Testis (tissue), 5 donors: ENCODE data around the gene CRYGS. TPM values are rescaled to one million over a fixed set of nuclear protein-coding genes. Genes with fewer than 3 reads are reported as not detected.

ENCODE experiments used
- DNase-seq: peaks from one replicate; pipeline ENCODE4 v3.0.0-alpha.2; 2019
- H3K27ac ChIP-seq, 2 donors: fragments of 200-600 bp; sonication (generic); one replicate each; pipeline ENCODE4 v1.5.1; 2019
- H3K27me3 ChIP-seq: fragments of 200-600 bp; sonication (generic); one replicate; pipeline ENCODE4 v1.5.1; 2019
- H3K36me3 ChIP-seq: fragments of 200-600 bp; sonication (generic); one replicate; pipeline ENCODE4 v1.5.1; 2017; ENCODE audit warnings: low read depth; ENCODE audit errors: missing control alignments
- H3K4me1 ChIP-seq: fragments of 200-600 bp; sonication (generic); one replicate; pipeline ENCODE4 v1.5.1; 2019
- H3K4me3 ChIP-seq, 2 donors: fragments of 200-600 bp; sonication (generic); one replicate each; pipeline ENCODE4 v1.5.1; 2017 to 2019
- H3K9me3 ChIP-seq: fragments of 200-600 bp; sonication (generic); one replicate; pipeline ENCODE4 v1.5.1; 2017
- POLR2A ChIP-seq: fragments of 450-650 bp; IDR thresholded peaks from one replicate; pipeline ENCODE4 v1.6.1; 2017; ENCODE audit warnings: antibody characterized with exemption, mild to moderate bottlenecking, moderate library complexity
- WGBS, 2 donors: methylation state at CpG; one replicate each; pipeline ENCODE4 v1.1.5; 2018; 5-methylcytosine and 5-hydroxymethylcytosine counted together
- intact Hi-C: fragments of 100-400 bp; cut with DNase I; formaldehyde crosslinking; loops from one replicate; pipeline ENCODE4 v1.15.1; 2023; ENCODE audit warnings: low total_unique reads
- long read RNA-seq, 2 donors: transcript quantifications; one replicate each; lab custom pipeline, GENCODE V29; 2026
- polyA plus RNA-seq: library from polyadenylated mRNA; stranded (reverse); fragments of 350-450 nt; fragmentation: Illumina TruSeq; extraction: RNeasy Lipid Tissue Mini Kit (QIAGEN cat#74804); gene quantifications from one replicate; pipeline ENCODE4 v1.2.3, GENCODE V29; 2014; ENCODE audit warnings: low read depth, low replicate concordance; ENCODE audit not compliant: insufficient read depth
- total RNA-seq, 2 donors: library from RNA; depleted of rRNA; stranded (reverse); fragments of >200 nt; gene quantifications; one replicate each; pipeline ENCODE4 v1.2.3, GENCODE V29; 2016
- TF ChIP-seq, protein P1 (sequence below), 3 experiments: fragments of 450-650 bp in 2 of 3; fragments of 200-600 bp in 1 of 3; sonication (generic) in 1 of 3; IDR thresholded peaks; one replicate each; pipeline ENCODE4 v1.5.1; 2016 to 2019; ENCODE audit warnings: antibody characterized with exemption in 3 of 3, mild to moderate bottlenecking in 2 of 3, moderate library complexity in 1 of 3

Gene CRYGS
- total RNA-seq (1 to 10 TPM; 6.1 to 8.6 TPM), polyA plus RNA-seq (6.3 TPM)
- long read RNA-seq, donor 1, partial matches to known transcripts = 0 of 1 reads
- long read RNA-seq, donor 1, other reads (novel, unspliced or antisense) = 0 of 1 reads
- long read RNA-seq, donor 2 = 0 reads

DNA sequence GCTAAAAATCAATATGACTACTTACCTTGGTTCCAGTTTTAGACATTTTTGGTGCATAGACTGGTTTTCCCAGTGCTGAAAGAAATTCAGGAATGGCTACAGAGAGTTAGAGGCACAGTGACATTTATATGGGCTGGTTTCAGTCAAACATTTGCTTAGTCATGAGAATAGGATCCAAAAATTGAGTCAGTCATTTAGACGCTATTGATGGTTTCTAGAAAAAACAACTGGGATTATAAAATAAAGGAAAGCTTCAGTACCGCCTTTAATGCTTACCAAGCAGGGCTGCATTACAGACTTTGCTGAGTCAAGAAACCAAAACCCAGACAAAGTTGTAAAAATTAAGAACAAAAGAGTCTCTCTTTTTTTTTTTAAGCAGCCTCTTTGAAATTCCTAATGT lies at the start of gene CRYGS:
Gene CRYGS (minus strand): TSS at position 100 of the 400 bp plus-strand sequence. CDS start 54 bp downstream, at position 46.
- DNase-seq = no peak
- H3K9me3 ChIP-seq = no peaks in the 10 kb centered on the region
- H3K27ac ChIP-seq = no peak within 1 kb of the TSS
- H3K4me1 ChIP-seq = no peaks in the 10 kb centered on the region
- no peaks in the 10 kb centered on the region for H3K36me3 ChIP-seq
- H3K27me3 ChIP-seq = no peaks in the 10 kb centered on the region
- no peak within 1 kb of the TSS for H3K4me3 ChIP-seq
- intact Hi-C loops = no loop called here
- 88 to 95% methylated on average over 2 of the region's 2 CpGs for WGBS, 2 donors
- TF ChIP-seq POLR2A = no peak
- TF ChIP-seq, protein P1, sequence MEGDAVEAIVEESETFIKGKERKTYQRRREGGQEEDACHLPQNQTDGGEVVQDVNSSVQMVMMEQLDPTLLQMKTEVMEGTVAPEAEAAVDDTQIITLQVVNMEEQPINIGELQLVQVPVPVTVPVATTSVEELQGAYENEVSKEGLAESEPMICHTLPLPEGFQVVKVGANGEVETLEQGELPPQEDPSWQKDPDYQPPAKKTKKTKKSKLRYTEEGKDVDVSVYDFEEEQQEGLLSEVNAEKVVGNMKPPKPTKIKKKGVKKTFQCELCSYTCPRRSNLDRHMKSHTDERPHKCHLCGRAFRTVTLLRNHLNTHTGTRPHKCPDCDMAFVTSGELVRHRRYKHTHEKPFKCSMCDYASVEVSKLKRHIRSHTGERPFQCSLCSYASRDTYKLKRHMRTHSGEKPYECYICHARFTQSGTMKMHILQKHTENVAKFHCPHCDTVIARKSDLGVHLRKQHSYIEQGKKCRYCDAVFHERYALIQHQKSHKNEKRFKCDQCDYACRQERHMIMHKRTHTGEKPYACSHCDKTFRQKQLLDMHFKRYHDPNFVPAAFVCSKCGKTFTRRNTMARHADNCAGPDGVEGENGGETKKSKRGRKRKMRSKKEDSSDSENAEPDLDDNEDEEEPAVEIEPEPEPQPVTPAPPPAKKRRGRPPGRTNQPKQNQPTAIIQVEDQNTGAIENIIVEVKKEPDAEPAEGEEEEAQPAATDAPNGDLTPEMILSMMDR (IDR thresholded peaks at IDR 0.05) = no peak

DNA sequence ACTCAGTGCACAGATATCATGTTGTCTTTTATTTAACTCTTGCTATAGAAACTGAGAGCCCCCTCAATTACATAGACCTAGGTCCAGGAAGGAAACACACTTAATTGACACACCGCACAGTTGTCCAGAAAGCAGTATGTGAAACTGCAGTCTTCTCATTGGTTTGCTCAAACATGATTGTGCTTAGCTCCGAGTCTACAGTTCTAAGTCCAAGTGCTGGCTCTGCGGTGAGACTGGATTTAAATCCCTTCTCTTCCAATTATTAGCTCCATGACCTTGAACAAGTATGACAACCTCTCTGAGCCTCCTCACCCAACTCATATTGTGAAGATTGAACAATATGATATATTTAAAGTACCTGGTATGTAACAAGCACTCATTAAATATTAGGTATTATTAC lies 49.7 kb upstream of the CRYGS start:
- Histone ChIP-seq H3K4me1 (no peaks in the 10 kb centered on the region), H3K27me3 (no peaks in the 10 kb centered on the region), H3K27ac (no peak overlapping the region), H3K9me3 (no peaks in the 10 kb centered on the region), H3K36me3 (no peaks in the 10 kb centered on the region), H3K4me3 (no peak overlapping the region)
- intact Hi-C loops = no loop called here
- DNase-seq = no peak
- WGBS, 2 donors = 88 to 89% methylated on average over 3 of the region's 3 CpGs
- TF ChIP-seq, protein P1 (IDR thresholded peaks at IDR 0.05) = no peak
- TF ChIP-seq POLR2A = no peak

DNA sequence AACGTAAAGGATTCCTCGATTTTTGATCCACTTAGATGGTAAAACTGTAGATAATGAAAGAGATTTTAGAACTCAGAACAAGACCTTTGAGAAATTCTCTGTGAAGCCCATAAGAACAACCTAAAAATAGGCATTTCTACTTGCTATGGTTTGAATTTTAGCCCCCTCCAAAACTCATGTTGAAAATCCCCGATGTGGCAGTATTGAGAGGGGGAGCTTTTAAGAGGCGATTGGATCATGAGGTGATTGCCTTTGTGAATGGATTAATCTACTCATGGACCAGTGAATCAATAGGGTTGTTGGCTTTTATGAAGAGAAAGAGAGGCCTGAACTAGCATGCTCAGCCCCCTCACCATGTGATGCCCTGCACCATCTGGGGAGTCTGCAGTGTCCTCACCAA lies 48.5 kb upstream of the CRYGS start:
- H3K27ac ChIP-seq = no peak overlapping the region
- no peaks in the 10 kb centered on the region for H3K9me3 ChIP-seq
- no peaks in the 10 kb centered on the region for H3K36me3 ChIP-seq
- WGBS, 2 donors = 94% methylated on average over 4 of the region's 4 CpGs
- intact Hi-C loops = no loop called here
- DNase-seq = no peak
- no peaks in the 10 kb centered on the region for H3K27me3 ChIP-seq
- H3K4me3 ChIP-seq = no peak overlapping the region
- H3K4me1 ChIP-seq = no peaks in the 10 kb centered on the region
- TF ChIP-seq, protein P1 (IDR thresholded peaks at IDR 0.05) = no peak
- TF ChIP-seq POLR2A = no peak

DNA sequence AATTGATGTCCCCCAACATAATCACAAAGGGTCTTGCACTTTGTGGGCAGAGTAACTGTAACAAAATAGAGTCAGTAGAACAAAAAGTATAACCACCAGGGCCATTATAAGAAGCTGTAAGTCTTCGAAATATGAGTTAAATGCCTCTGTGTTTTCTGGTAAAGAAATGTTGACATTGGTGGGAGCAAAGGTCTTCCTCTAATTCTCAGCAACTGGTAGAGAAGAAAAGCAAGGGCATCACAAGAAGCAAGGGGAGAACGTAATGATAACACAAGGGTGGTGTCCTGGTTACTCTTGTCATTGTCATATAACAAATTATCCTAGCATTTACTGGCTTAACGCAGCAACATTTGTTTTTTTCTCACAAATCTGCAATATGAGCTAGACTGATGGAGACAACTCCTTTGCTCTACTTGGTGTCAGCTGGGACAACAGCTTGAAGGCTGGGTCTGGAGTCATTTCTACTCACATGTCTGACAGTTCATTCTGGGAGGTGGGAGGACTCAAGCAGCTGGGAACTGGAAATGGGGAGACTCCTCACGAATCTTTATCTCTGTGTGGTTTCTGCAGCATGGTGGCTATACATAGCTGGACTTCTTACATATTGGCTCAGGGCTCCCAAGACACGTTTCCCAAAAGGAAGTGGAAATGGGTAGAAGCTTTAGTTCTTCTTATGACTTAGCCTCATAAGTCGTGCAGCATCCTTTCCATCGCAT lies 46.6 kb upstream of the CRYGS start:
- TF ChIP-seq, protein P1 (IDR thresholded peaks at IDR 0.05) = no peak
- TF ChIP-seq POLR2A = no peak
- H3K27ac ChIP-seq = no peak overlapping the region
- no peaks in the 10 kb centered on the region for H3K9me3 ChIP-seq
- H3K4me3 ChIP-seq = no peak overlapping the region
- 82 to 83% methylated on average over 7 of the region's 7 CpGs for WGBS, 2 donors
- intact Hi-C loops = no loop called here
- H3K4me1 ChIP-seq = no peaks in the 10 kb centered on the region
- DNase-seq = no peak
- no peaks in the 10 kb centered on the region for H3K36me3 ChIP-seq
- no peaks in the 10 kb centered on the region for H3K27me3 ChIP-seq
